Type B pancreatic cell (in vitro differentiated cells): ENCODE data around the gene ADCY9. TPM values are rescaled to one million over a fixed set of nuclear protein-coding genes. Genes with fewer than 3 reads are reported as not detected.

Experiments used
- DNase-seq: peaks from one replicate; pipeline ENCODE4 v3.0.0; 2021; ENCODE audit warnings: mixed read lengths; ENCODE audit not compliant: unreplicated experiment; ENCODE audit errors: extremely low spot score
- H3K27ac Mint-ChIP-seq: 2 replicates; pipeline ENCODE4 v1.8.0; 2021; ENCODE audit warnings: mild to moderate bottlenecking, mixed read lengths
- H3K27me3 Mint-ChIP-seq: 2 replicates; pipeline ENCODE4 v1.8.0; 2021; ENCODE audit warnings: mixed read lengths
- H3K36me3 Mint-ChIP-seq: 2 replicates; pipeline ENCODE4 v1.8.0; 2021; ENCODE audit warnings: mixed read lengths
- H3K4me1 Mint-ChIP-seq: one replicate; pipeline ENCODE4 v1.8.0; 2021; ENCODE audit warnings: mixed read lengths; ENCODE audit not compliant: unreplicated experiment
- H3K4me3 Mint-ChIP-seq: 2 replicates; pipeline ENCODE4 v1.8.0; 2021; ENCODE audit warnings: mild to moderate bottlenecking, mixed read lengths
- H3K9me3 Mint-ChIP-seq: 2 replicates; pipeline ENCODE4 v1.8.0; 2021; ENCODE audit warnings: mixed read lengths
- CTCF ChIP-seq: fragments of 200-600 bp; sonication (generic); conservative IDR thresholded peaks from 2 replicates; pipeline ENCODE4 v1.5.0; 2021; ENCODE audit warnings: antibody characterized with exemption, mild to moderate bottlenecking
- total RNA-seq: library from RNA; stranded (reverse); gene quantifications from 2 replicates; pipeline ENCODE4 v1.2.1, GENCODE V29; 2021; ENCODE audit warnings: low replicate concordance

Gene ADCY9
- total RNA-seq, 1 donor from 2014 or later: 13.9 TPM

- Mint-ChIP-seq H3K4me1 (peaks cover 7% of the 10 kb centered on the region), H3K27me3 (no peaks in the 10 kb centered on the region), H3K9me3 (no peaks in the 10 kb centered on the region), H3K36me3 (no peaks in the 10 kb centered on the region), H3K4me3 (no peak overlapping the region), H3K27ac (no peak overlapping the region)
- DNase-seq: no peak
- TF ChIP-seq CTCF: no peak
Observed at GRCh38 chr16:4152267-4152666, 36.0 kb upstream of the ADCY9 start.

- TF ChIP-seq CTCF: no peak
- Mint-ChIP-seq H3K4me1 (peaks cover 3% of the 10 kb centered on the region), H3K27ac (no peak overlapping the region), H3K36me3 (peaks cover 3% of the 10 kb centered on the region), H3K9me3 (no peaks in the 10 kb centered on the region), H3K4me3 (no peak overlapping the region), H3K27me3 (no peaks in the 10 kb centered on the region)
- DNase-seq: no peak
Observed at GRCh38 chr16:4147236-4147635, 31.0 kb upstream of the ADCY9 start.

GRCh38 chr16:4142268-4142667, 26.0 kb upstream of the ADCY9 start:
- Mint-ChIP-seq H3K27ac (no peak overlapping the region), H3K27me3 (no peaks in the 10 kb centered on the region), H3K9me3 (peaks cover 13% of the 10 kb centered on the region), H3K4me3 (no peak overlapping the region), H3K4me1 (peaks cover 10% of the 10 kb centered on the region), H3K36me3 (peaks cover 3% of the 10 kb centered on the region)
- no peak for TF ChIP-seq CTCF
- no peak for DNase-seq

- DNase-seq: no peak
- Mint-ChIP-seq H3K27me3 (no peaks in the 10 kb centered on the region), H3K36me3 (peaks cover 3% of the 10 kb centered on the region), H3K9me3 (peaks cover 13% of the 10 kb centered on the region), H3K4me3 (no peak overlapping the region), H3K4me1 (peaks cover 10% of the 10 kb centered on the region), H3K27ac (peak overlapping the region; percentile 93)
- TF ChIP-seq CTCF: no peak
Observed at GRCh38 chr16:4141604-4142003, 25.4 kb upstream of the ADCY9 start.

- peak overlapping the region; percentile 51 for H3K4me3 Mint-ChIP-seq
- DNase-seq: no peak
- peak overlapping the region; percentile 93 for H3K27ac Mint-ChIP-seq
- no peaks in the 10 kb centered on the region for H3K27me3 Mint-ChIP-seq
- H3K36me3 Mint-ChIP-seq: peaks cover 3% of the 10 kb centered on the region
- H3K4me1 Mint-ChIP-seq: peaks cover 18% of the 10 kb centered on the region
- H3K9me3 Mint-ChIP-seq: peaks cover 18% of the 10 kb centered on the region
- no peak for TF ChIP-seq CTCF
Observed at GRCh38 chr16:4140652-4141051, 24.4 kb upstream of the ADCY9 start.

GRCh38 chr16:4139968-4140367, 23.7 kb upstream of the ADCY9 start:
- Mint-ChIP-seq H3K4me1 (peaks cover 18% of the 10 kb centered on the region), H3K36me3 (peaks cover 3% of the 10 kb centered on the region), H3K4me3 (peak overlapping the region; percentile 51), H3K27me3 (no peaks in the 10 kb centered on the region), H3K27ac (peak overlapping the region; percentile 93), H3K9me3 (peaks cover 18% of the 10 kb centered on the region)
- DNase-seq: no peak
- TF ChIP-seq CTCF: no peak
